Liver (tissue), 9 donors: Measurements from ENCODE around the gene GART. TPM values are rescaled to one million over a fixed set of nuclear protein-coding genes. Genes with fewer than 3 reads are reported as not detected.
A peak's percentile ranks its signal among the peaks of the same experiment; 100 is the strongest.
"Not testable (repeated sequence)": the region's sequence is repeated elsewhere in the genome, so short reads cannot be mapped to it uniquely, and the experiment has no call there.

Experiments
- DNase-seq: peaks from one replicate; pipeline ENCODE4 v3.0.0-alpha.2; 2017; ENCODE audit warnings: low spot score
- H3K27ac ChIP-seq, 2 donors: one replicate each; pipeline ENCODE4 v1.7.0; 2013; ENCODE audit warnings: inconsistent platforms in 2 of 2, low read length in 2 of 2, control low read depth in 1 of 2, low read depth in 1 of 2, mild to moderate bottlenecking in 1 of 2
- H3K27me3 ChIP-seq, 4 donors: one replicate each; pipeline versions ENCODE4 v1.6.1 to v1.7.0; 2013; ENCODE audit warnings: low read length in 3 of 4, inconsistent platforms in 1 of 4, mild to moderate bottlenecking in 1 of 4, moderate library complexity in 1 of 4; ENCODE audit not compliant: control insufficient read depth in 4 of 4, insufficient read depth in 4 of 4
- H3K36me3 ChIP-seq, 4 donors: one replicate each; pipeline versions ENCODE4 v1.6.1 to v1.7.0; 2013; ENCODE audit warnings: low read length in 3 of 4, mild to moderate bottlenecking in 3 of 4, low read depth in 1 of 4, moderate library complexity in 1 of 4; ENCODE audit not compliant: control insufficient read depth in 4 of 4, insufficient read depth in 3 of 4
- H3K4me1 ChIP-seq, 4 donors: one replicate each; pipeline versions ENCODE4 v1.6.1 to v1.7.0; 2013; ENCODE audit warnings: low read length in 3 of 4, mild to moderate bottlenecking in 3 of 4, moderate library complexity in 1 of 4; ENCODE audit not compliant: control insufficient read depth in 4 of 4, insufficient read depth in 4 of 4
- H3K4me3 ChIP-seq, 3 donors: one replicate each; pipeline versions ENCODE4 v1.6.1 to v1.7.0; 2013; ENCODE audit warnings: low read length in 3 of 3, control low read depth in 1 of 3, low read depth in 1 of 3, mild to moderate bottlenecking in 1 of 3
- H3K9ac ChIP-seq, 2 donors: one replicate each; pipeline ENCODE4 v1.7.0; 2013; ENCODE audit warnings: low read length in 2 of 2, mild to moderate bottlenecking in 2 of 2, moderate library complexity in 2 of 2, control low read depth in 1 of 2, low read depth in 1 of 2
- H3K9me3 ChIP-seq, 4 donors: one replicate each; pipeline versions ENCODE4 v1.6.1 to v1.7.0; 2013; ENCODE audit warnings: low read length in 3 of 4; ENCODE audit not compliant: control insufficient read depth in 4 of 4
- ATF3 ChIP-seq: IDR thresholded peaks from 2 replicates; pipeline ENCODE4 v1.6.1; 2016; ENCODE audit warnings: antibody characterized with exemption
- CTCF ChIP-seq: fragments of 150-350 bp; IDR thresholded peaks from 2 replicates; pipeline ENCODE4 v1.5.1; 2017; ENCODE audit warnings: improper control_type of control experiment, low read depth, low read length; ENCODE audit not compliant: missing input control
- EGR1 ChIP-seq, 2 donors: IDR thresholded peaks; 2 replicates each; pipeline ENCODE4 v1.6.1; 2016 to 2018; ENCODE audit warnings: antibody characterized with exemption in 2 of 2, low read depth in 2 of 2
- FOXA1 ChIP-seq: IDR thresholded peaks from 2 replicates; pipeline ENCODE4 v1.6.1; 2016; ENCODE audit warnings: antibody characterized with exemption
- FOXA2 ChIP-seq: IDR thresholded peaks from 2 replicates; pipeline ENCODE4 v1.6.1; 2016; ENCODE audit warnings: antibody characterized with exemption
- GABPA ChIP-seq, 2 donors: IDR thresholded peaks in 1 of 2; conservative IDR thresholded peaks in 1 of 2; 2 replicates each; pipeline ENCODE4 v1.6.1; 2016; ENCODE audit warnings: antibody characterized with exemption in 2 of 2, mild to moderate bottlenecking in 1 of 2, moderate library complexity in 1 of 2
- HNF4A ChIP-seq, 2 donors: conservative IDR thresholded peaks; 2 replicates each; pipeline ENCODE4 v1.6.1; 2016; ENCODE audit warnings: antibody characterized with exemption in 2 of 2, mild to moderate bottlenecking in 2 of 2
- HNF4G ChIP-seq: IDR thresholded peaks from 2 replicates; pipeline ENCODE4 v1.6.1; 2016; ENCODE audit warnings: antibody characterized with exemption
- JUND ChIP-seq, 2 donors: IDR thresholded peaks; 2 replicates each; pipeline ENCODE4 v1.6.1; 2016; ENCODE audit warnings: antibody characterized with exemption in 2 of 2
- MAX ChIP-seq: IDR thresholded peaks from 2 replicates; pipeline ENCODE4 v1.6.1; 2016; ENCODE audit warnings: antibody characterized with exemption
- NR2F2 ChIP-seq: IDR thresholded peaks from 2 replicates; pipeline ENCODE4 v1.6.1; 2016; ENCODE audit warnings: antibody characterized with exemption
- RAD21 ChIP-seq, 2 donors: IDR thresholded peaks; 2 replicates each; pipeline ENCODE4 v1.6.1; 2016; ENCODE audit warnings: antibody characterized with exemption in 2 of 2, mild to moderate bottlenecking in 2 of 2
- REST ChIP-seq: IDR thresholded peaks from 2 replicates; pipeline ENCODE4 v1.6.1; 2016; ENCODE audit warnings: antibody characterized with exemption, mild to moderate bottlenecking
- RXRA ChIP-seq, 2 donors: IDR thresholded peaks; 2 replicates each; pipeline ENCODE4 v1.6.1; 2017 to 2018; ENCODE audit warnings: antibody characterized with exemption in 2 of 2, mild to moderate bottlenecking in 1 of 2
- SP1 ChIP-seq: IDR thresholded peaks from 2 replicates; pipeline ENCODE4 v1.6.1; 2018; ENCODE audit warnings: antibody characterized with exemption, mild to moderate bottlenecking
- TAF1 ChIP-seq: conservative IDR thresholded peaks from 2 replicates; pipeline ENCODE4 v1.6.1; 2016; ENCODE audit warnings: antibody characterized with exemption, mild to moderate bottlenecking
- YY1 ChIP-seq: IDR thresholded peaks from 2 replicates; pipeline ENCODE4 v1.6.1; 2016; ENCODE audit warnings: antibody characterized with exemption, mild to moderate bottlenecking
- ZBTB33 ChIP-seq: IDR thresholded peaks from 2 replicates; pipeline ENCODE4 v1.6.1; 2016; ENCODE audit warnings: antibody characterized with exemption
- WGBS: extraction: QIAGEN DNeasy Blood & Tissue Kit; methylation state at CpG from one replicate; pipeline ENCODE4 v1.1.7; 2013; 5-methylcytosine and 5-hydroxymethylcytosine counted together
- polyA plus RNA-seq, 2 donors: library from polyadenylated mRNA; stranded (reverse) in 1 of 2; unstranded in 1 of 2; fragments of 200-250 nt in 1 of 2; fragments of >200 nt in 1 of 2; fragmentation: Nextera tagmentation in 1 of 2; extraction: Ambion mirVana in 1 of 2; gene quantifications; one replicate each; pipeline versions ENCODE4 v1.2.1 to v1.2.3, GENCODE V29; 2013 to 2015
- total RNA-seq, 2 donors: library from RNA; depleted of rRNA; stranded (reverse); fragments of >200 nt; gene quantifications; one replicate each; pipeline ENCODE4 v1.2.3, GENCODE V29; 2014
- donor health status: healthy.
- donor health status: healthy.
- donor health status: healthy.
- donor health status: healthy.
- donor health status: healthy.

The GART gene
- total and polyA plus RNA-seq, 4 donors: 15.7 to 76.8 (median 32.0) TPM

GRCh38 chr21:33576741-33577141, 34.8 kb upstream of the GART start:
- DNase-seq, H3K27me3 ChIP-seq, H3K9me3 ChIP-seq, H3K9ac ChIP-seq, H3K27ac ChIP-seq, H3K4me3 ChIP-seq: not testable (repeated sequence)
- peaks cover 4 to 37% (median 20%) of the 10 kb centered on the region in 4 donors for H3K36me3 ChIP-seq
- WGBS: 23% methylated on average over 2 of the region's 2 CpGs
- H3K4me1 ChIP-seq: peaks cover 1 to 24% (median 12%) of the 10 kb centered on the region in 4 donors
- TF ChIP-seq YY1: peak; percentile 17
- peak; percentile 66 for TF ChIP-seq ATF3
- TF ChIP-seq HNF4G: peak; percentile 78
- TF ChIP-seq RXRA (IDR thresholded peaks at IDR 0.05): peak; percentile 67 to 82
- peak in 1 of 2 donors; percentile 27 for TF ChIP-seq EGR1 (IDR thresholded peaks at IDR 0.05; ENCODE audit: low read depth in 2 of 2)
- peak; percentile 31 for TF ChIP-seq MAX
- peak; percentile 90 to 91 for TF ChIP-seq HNF4A (conservative IDR thresholded peaks at IDR 0.05)
- peak; percentile 50 for TF ChIP-seq SP1
- TF ChIP-seq JUND (IDR thresholded peaks at IDR 0.05): peak in 1 of 2 donors; percentile 56
- peak in 1 of 2 donors; percentile 10 for TF ChIP-seq RAD21 (IDR thresholded peaks at IDR 0.05)

GRCh38 chr21:33572350-33572749, 30.4 kb upstream of the GART start:
- H3K9me3 ChIP-seq: no peaks in the 10 kb centered on the region
- H3K9ac ChIP-seq: no peak overlapping the region
- H3K4me1 ChIP-seq: peaks cover 1 to 28% (median 13%) of the 10 kb centered on the region in 4 donors
- WGBS: 17% methylated on average over 3 of the region's 3 CpGs
- no peaks in the 10 kb centered on the region for H3K27me3 ChIP-seq
- no peak overlapping the region for H3K4me3 ChIP-seq
- no peak overlapping the region for H3K27ac ChIP-seq
- TF ChIP-seq REST: peak; percentile 29
- peak; percentile 79 for TF ChIP-seq SP1
- peak; percentile 73 to 88 for TF ChIP-seq HNF4A (conservative IDR thresholded peaks at IDR 0.05)
- peak; percentile 50 for TF ChIP-seq ATF3
- peak; percentile 25 to 27 for TF ChIP-seq RAD21 (IDR thresholded peaks at IDR 0.05)
- TF ChIP-seq HNF4G: peak; percentile 31
- peak; percentile 33 to 79 for TF ChIP-seq JUND (IDR thresholded peaks at IDR 0.05)
- peak; percentile 88 to 89 for TF ChIP-seq RXRA (IDR thresholded peaks at IDR 0.05)
- TF ChIP-seq NR2F2: peak; percentile 76
- TF ChIP-seq FOXA1: no peak
- TF ChIP-seq MAX: peak; percentile 33
- TF ChIP-seq FOXA2: peak; percentile 35
- TF ChIP-seq CTCF: no peak
- TF ChIP-seq ZBTB33: peak; percentile 39
- peak in 1 of 2 donors; percentile 46 for TF ChIP-seq GABPA (IDR thresholded peaks at IDR 0.05 in 1 of 2, conservative IDR thresholded peaks at IDR 0.05 in 1 of 2)
- TF ChIP-seq YY1: no peak
- peak; percentile 71 to 83 for TF ChIP-seq EGR1 (IDR thresholded peaks at IDR 0.05; ENCODE audit: low read depth in 2 of 2)
- TF ChIP-seq TAF1: no peak
- peaks cover 6 to 58% (median 39%) of the 10 kb centered on the region in 4 donors for H3K36me3 ChIP-seq
- no peak for DNase-seq
